T47D (cell line): ENCODE data around the gene DCC.
"Not testable (repeated sequence)": the region's sequence is repeated elsewhere in the genome, so short reads cannot be mapped to it uniquely, and the experiment has no call there.

Experiments used
- DNase-seq, 2 experiments: peaks; one replicate each; pipeline versions ENCODE4 v3.0.0 to v3.0.0-alpha.2; 2011 to 2012; ENCODE audit warnings: low read depth in 1 of 2, low spot score in 1 of 2
- JUND ChIP-seq: IDR thresholded peaks from 2 replicates; pipeline ENCODE4 v1.6.1; 2012; ENCODE audit warnings: low read depth
- in situ Hi-C: cut with HindIII; loops from 2 replicates; pipeline ENCODE4 v1.10.0; 2016; ENCODE audit warnings: low sequenced_read_pairs, low pct_unique_long_range_greater_than_20kb

The DCC gene

GRCh38 chr18:53458944-53459580, 1119.1 kb downstream of the DCC start:
- TF ChIP-seq JUND = no peak
- in situ Hi-C loops = no loop called here
- DNase-seq = no peak

GRCh38 chr18:53467756-53468155, 1127.8 kb downstream of the DCC start:
- DNase-seq = no peak
- TF ChIP-seq JUND = no peak
- in situ Hi-C loops = no loop called here

- in situ Hi-C loops, DNase-seq: not testable (repeated sequence)
Measured at GRCh38 chr18:53468173-53468572, 1128.2 kb downstream of the DCC start.

GRCh38 chr18:53472546-53472945, 1132.5 kb downstream of the DCC start:
- DNase-seq = no peak
- TF ChIP-seq JUND = no peak
- in situ Hi-C loops = no loop called here

GRCh38 chr18:53478155-53478554, 1138.2 kb downstream of the DCC start:
- TF ChIP-seq JUND = no peak
- DNase-seq = no peak
- in situ Hi-C loops = no loop called here

GRCh38 chr18:53486296-53486695, 1146.3 kb downstream of the DCC start:
- in situ Hi-C loops = no loop called here
- no peak for DNase-seq
- TF ChIP-seq JUND = no peak

- no peak for TF ChIP-seq JUND
- in situ Hi-C loops = no loop called here
- DNase-seq = no peak
Measured at GRCh38 chr18:53489266-53489665, 1149.3 kb downstream of the DCC start.

GRCh38 chr18:53490019-53490418, 1150.0 kb downstream of the DCC start:
- DNase-seq = no peak
- in situ Hi-C loops = no loop called here
- TF ChIP-seq JUND = no peak

- no peak for DNase-seq
- TF ChIP-seq JUND = no peak
- in situ Hi-C loops = no loop called here
Measured at GRCh38 chr18:53496028-53496427, 1156.0 kb downstream of the DCC start.

- DNase-seq = no peak
- TF ChIP-seq JUND = no peak
- in situ Hi-C loops = no loop called here
Measured at GRCh38 chr18:53503914-53504441, 1164.0 kb downstream of the DCC start.

GRCh38 chr18:53508529-53508928, 1168.5 kb downstream of the DCC start:
- no peak for DNase-seq
- no peak for TF ChIP-seq JUND
- in situ Hi-C loops = no loop called here

- in situ Hi-C loops = no loop called here
- no peak for DNase-seq
- no peak for TF ChIP-seq JUND
Measured at GRCh38 chr18:53509886-53510285, 1169.9 kb downstream of the DCC start.

GRCh38 chr18:53511725-53512124, 1171.7 kb downstream of the DCC start:
- DNase-seq, in situ Hi-C loops: not testable (repeated sequence)

GRCh38 chr18:53521068-53521467, 1181.1 kb downstream of the DCC start:
- no peak for DNase-seq
- in situ Hi-C loops = no loop called here
- no peak for TF ChIP-seq JUND
